Hypothalamus (tissue), 51 donors: ENCODE data around the gene EPS15.
"Not testable (repeated sequence)": the region's sequence is repeated elsewhere in the genome, so short reads cannot be mapped to it uniquely, and the experiment has no call there.

Experiments used
- DNase-seq, 51 donors: peaks; one replicate each; lab custom pipeline; 2025; lab: John Stamatoyannopoulos, UW

The EPS15 gene

DNA sequence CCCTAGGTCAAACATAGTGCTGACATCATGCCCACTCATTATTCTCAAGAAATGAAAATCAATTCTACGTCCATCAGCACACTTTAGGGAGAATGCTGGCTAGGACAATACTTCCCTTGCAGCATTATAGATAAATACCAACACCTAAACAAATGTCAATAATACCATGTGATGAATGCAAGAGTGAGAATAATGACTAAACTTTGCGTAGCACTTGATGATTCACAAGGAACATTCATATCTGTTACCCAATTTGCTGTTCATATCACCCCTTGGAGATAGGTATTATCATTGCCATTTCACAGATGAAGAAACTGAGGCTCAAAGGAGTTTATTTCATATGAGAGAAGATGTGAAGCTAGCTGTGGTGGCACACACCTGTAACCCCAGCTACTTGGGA is 24.8 kb upstream of the EPS15 start:
- DNase-seq, result no peak

DNA sequence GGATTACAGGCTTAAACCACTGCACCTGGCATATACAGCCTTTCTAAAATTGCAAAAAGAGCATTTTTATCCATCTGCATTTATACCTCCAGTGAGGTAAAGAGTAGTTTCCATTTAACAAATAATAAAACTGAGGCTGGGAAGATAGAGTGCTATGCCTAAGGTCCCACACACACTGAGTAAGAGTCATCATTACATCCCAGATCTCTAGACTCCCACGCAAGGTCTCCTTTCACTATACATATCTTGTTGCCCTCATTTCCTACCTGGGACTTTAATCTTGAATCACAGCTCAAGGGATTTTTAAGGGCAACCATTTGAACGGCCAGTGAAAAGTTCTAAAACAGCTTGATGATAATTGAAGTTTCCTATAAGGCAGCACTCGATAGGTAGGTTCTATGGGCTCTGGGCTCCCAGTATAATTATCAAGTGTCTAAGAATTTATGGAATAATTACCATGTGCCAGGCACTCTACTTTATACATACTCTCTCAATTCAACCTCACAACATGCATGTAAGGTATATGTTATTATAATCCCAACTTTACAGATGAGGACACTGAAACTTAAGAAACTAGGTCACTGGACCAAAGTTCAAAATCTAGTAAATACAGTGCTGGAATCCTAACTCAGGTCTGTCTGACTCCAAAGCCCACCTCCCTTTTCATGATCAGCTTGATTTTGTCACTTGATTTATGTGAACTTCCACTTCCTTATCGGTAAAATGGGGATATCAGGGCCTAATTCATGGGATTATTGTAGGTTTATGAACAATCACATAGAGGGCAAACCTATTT is 23.3 kb upstream of the EPS15 start:
- no peak for DNase-seq

DNA sequence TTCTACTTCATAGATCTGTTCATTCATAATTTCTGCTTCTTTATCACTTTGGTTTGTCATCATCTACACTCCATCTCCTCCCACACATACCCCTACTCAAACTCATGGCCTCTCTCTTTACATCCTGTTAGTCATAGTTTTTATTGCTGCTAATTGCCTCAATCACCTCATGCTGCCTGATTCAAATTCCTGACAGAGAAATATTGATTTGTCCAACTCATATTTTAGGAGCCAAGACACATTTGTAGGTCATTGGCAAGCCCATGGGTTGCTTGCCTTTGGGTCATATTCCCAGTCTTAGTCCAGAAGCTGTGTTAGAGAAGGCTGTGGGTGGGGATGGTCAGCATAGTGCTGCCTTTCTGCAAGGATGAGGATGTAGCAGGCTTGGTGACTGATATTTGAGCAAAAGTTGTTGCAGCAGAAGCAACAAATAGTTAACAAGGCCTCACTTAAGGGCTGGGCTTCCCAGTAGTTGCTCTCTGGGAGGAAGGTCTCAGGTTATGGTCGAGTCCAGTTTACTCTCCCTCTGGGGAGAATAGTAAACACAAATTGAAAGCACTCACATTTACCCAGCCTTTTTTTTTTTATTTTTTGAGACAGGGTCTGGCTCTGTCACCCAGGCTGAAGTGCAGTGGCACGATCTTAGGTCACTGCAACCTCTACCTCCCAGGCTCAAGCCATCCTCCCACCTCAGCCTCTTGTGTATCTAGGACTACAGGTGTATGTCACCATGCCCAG is 22.4 kb upstream of the EPS15 start:
- no peak for DNase-seq

DNA sequence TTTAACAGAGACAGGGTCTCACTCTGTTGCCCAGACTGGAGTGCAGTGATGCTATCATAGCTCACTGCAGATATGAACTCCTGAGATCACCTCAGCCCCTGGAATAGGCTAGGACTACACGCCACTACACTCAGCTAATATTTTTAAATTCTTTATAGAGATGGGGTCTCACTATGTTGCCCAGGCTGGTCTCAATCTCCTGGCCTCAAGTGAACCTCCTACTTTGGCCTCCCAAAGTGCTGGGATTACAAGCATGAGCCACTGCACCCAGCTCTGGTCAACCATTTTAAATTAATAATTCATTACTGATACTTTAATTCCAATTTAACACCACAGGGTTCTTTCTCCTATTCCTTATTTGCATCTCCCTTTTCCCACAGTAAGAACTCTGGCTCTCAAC is 18.5 kb upstream of the EPS15 start:
- no peak for DNase-seq

DNA sequence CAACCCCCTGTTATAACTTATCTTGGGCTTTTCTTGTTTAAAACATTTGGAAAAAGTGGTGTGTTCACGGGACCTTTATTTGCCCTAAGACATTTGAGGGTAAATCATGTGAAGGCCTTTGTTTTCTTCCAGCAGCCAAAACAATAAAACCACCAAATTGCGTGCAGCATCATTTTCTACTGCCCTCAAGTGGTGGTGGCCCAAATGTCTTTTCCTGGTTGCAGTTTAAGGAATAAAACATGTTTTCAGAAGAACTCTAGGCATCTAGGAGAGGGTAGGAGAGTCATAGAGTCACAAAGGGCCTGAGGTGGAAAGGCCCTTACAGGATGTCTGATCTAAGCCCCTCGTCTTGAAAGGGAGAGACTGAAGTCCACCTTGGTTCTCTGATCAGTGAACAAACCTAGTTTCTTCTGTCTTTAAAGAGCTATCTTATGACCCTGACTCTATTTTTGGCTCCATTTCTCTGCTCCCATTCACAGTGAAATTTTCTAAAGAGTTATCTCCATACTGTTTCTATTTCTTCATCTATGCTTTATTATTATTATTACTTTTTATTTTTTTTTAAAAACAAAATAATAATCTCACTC is 16.0 kb upstream of the EPS15 start:
- DNase-seq, result peak in 36 of 51 donors; percentile 1 to 86 (median 38)

DNA sequence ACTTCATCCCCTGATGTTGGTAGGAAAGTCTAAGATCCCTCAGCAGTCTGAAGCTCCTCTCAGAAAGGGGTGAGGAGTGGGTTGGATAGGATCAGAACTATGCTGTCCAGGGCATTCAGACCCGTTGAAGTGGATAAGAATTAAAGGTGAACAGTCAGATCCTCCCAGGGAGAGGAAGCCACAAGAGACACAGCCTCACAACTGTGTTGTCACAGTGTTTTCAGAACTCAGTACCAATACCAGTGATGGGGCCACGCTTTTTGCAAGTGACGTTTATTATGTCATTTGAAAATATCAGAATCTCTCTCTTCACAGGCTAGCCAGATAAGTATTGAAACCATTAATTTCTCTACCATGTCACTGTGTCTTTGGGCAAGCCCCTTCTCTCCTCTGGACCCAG is 15.4 kb upstream of the EPS15 start:
- DNase-seq, result peak in 2 of 51 donors; percentile 57 to 70

DNA sequence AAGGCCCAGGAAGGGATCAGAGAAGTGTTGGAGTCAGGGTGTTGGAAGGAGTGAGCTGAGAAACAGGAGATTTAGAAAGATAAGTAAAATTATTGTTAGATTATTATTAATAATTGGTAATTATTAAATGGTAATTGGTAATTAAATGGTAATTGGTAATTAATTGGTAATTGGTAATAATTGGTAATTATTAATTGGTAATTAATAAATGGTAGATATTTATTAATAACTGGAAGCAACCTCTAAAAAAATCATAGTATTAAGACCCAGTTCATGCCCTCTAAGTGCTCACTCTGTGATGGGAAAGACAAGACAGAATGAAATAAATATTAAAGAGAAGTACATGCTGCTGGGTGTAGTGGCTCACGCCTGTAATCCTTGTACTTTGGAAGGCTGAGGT is 13.8 kb upstream of the EPS15 start:
- no peak for DNase-seq

DNA sequence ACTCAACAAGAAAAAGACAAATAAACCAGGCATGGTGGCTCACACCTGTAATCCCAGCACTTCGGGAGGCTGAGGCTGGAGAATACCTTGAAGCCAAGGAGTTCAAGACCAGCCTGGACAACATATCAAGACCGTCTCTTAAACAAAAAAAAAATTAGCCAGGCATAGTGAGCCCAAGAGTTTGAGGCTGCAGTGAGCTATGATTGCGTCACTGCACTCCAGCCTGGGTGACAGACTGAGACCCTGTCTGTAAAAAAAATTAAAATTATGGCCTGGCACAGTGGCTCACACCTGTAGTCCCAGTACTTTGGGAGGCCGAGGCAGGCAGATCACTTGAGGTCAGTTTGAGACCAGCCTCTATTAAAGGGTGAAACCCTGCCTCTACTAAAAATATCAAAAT is 11.4 kb upstream of the EPS15 start:
- DNase-seq, result not testable (repeated sequence)

DNA sequence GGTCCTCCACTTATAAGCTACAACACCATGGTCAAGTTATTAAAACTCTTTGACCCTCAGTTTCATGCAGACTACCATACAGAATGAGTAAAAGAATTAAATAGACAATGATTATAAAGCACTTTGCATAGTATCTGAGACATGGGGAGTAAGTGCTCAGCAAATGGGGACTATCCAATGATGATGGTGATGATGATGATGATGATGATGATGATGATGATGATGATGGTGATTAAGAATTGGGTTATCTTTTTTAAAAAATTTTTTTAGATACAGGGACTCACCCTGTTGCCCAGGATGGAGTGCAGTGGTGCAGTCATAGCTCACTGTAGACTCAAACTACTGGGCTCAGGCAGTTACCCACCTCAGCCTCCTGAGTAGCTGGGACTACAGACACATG is 8.1 kb upstream of the EPS15 start:
- DNase-seq, result no peak

DNA sequence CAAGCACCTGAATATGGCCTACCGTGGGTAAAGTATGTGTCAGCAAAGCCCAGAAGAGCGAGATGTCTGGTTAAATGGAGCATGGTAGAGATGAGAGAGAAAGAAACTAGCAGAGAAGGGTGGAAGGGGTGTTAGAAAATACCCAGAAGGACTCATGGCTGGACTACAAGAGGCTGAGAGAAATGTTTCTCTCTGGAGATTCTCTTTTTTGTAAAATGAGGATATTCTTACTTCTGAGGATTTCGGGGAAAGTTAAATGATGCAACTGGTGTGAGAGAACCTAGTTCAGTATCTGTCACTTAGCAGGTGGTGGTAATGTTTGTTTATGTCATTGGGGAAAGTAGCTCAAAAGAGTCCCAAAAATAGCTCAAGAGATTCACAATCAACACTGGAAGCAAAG is 7.2 kb upstream of the EPS15 start:
- no peak for DNase-seq

DNA sequence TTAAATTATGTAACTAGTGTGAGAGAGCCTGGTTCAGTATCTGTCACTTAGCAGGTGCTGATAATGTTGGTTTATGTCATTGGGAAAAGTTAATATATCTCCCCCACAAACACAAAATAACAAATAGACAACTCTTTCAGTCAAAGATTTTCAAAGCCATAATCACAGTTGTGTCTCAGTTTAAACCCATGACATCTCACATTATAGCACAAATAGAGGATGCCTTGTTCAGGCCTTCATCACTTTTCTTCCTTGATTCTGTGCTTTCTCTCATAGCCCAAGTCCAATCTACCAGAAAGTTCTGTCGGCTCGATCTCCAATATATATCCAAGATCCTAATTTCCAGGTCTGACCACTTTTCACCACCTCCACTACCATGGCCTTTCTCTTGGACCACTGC is 6.2 kb upstream of the EPS15 start:
- peak in 1 of 51 donors; percentile 31 for DNase-seq

DNA sequence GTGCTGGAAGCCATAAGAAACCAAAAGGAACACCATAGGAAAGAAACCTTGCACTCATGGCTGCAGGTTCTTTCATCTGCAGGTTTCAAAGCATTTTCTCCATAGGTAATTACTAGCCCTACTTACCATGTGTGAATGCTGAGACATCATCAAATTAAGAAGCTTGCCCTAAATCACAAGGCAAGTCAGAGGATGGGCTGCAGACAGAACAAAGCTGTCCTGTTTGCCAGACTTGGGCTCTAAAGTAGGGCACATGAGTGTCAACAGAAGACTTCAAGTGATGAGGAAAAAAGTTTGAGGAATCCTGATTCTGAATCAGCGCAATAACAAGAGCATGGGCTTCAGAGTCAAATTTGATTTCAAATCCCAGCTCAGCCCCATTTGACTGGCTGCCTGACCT is 5.8 kb upstream of the EPS15 start:
- peak in 2 of 51 donors; percentile 13 to 31 for DNase-seq

DNA sequence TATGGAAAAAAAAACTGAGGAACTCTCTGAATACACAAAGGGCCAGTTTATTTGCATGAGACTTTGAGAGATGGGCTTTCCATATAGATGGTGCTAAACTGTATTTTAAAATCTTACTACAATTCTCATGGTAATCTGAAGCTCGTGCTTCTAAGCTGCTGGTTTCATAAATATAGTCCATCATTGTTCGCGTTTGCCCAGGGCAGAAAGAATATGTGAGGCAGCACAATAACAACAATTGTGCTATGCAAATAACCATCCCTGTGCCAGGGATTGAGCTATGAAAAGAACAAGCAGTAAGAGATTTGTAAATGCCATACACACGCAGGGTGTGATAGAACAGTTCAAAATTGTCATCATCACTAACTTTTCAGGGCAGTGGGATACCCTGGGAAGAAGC is 4.9 kb upstream of the EPS15 start:
- DNase-seq, result peak in 10 of 51 donors; percentile 6 to 79 (median 34)

DNA sequence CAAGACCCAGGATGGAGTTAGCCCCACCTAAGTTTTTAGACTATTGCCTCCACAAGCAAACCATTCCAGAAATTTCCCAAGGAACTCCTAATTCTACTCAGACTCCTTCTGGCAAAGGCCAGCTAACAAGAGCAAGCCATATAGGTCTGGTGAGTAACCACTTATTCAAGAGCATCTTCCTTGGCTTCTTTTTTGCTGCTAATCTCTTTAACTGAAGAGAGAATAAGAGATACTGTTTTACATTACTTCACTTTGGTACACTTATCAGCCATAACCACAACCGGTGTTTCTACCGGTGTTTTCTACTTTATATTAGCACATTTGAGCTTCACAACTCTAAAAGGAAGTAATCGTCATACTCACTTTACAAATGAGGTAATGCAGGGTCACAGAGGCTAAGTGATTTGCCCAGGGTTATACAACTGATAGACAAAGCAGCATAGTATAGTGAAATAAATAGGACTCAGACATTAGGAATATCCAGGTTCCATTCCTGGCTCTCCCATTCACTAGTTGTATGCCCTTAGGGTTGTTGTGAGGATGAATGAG is 1.7 kb upstream of the EPS15 start:
- DNase-seq, result no peak

DNA sequence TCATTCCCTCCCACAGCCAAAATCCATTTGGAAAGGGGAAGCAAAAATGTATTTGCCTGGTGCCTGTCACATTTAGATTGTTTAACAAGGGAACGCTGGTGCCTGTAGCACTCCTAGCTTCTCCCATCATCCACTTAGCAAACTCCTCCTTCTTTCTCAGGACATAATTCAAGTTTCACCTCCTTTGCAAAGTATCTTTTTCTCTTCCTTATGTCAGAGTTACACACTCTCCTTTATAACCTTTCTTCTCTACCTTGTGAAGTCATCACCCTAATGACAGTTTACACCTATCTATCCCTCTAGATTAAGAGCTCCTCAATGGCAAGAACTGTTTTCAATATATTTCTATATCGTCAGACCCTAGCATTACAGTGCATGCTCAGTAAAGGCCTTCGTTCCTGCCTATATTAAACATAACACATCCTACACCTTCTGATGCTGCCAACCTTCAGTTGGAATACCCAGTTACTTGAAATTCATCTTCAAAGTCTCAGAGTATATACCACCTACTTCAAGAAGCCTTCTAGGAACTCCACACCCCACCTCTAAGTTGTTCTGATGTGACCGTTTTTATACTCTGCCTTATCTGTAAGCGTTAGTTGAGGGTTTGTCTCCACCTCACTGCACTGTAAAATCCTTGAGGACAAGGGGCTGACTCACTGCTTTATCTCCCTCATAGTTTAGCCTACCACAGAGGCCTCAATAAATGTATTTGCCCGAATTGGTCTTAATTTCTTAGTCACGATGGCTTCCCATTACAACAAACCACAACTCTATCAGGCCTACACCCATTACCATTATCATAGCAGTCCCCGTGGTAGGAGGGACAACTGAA is 1.0 kb upstream of the EPS15 start:
- no peak for DNase-seq

DNA sequence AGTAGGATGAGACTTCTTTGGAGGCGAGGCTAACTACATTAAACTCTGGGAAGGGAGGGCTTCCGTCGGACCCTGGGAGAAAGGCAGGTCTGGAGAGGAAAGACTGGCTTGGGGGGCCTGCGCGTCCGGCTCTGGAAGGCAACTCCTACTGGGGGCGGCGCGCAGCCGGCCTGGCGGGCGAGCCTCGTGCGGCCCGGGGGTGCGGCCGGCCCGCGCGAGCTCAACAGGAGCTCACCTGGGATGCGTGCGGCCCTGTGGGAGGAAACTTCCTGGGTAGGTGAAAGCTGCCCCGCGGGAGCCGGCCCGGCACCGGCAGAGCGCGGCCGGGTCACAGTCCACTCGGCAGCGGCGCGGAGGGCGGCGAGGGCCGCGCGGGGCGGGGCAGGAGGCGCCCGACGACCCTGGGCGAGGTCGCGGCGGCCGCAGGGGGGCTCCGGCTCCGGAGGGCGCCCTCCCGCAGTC is 449 bp downstream of the EPS15 start:
- peak in 21 of 51 donors; percentile 14 to 70 (median 45) for DNase-seq

DNA sequence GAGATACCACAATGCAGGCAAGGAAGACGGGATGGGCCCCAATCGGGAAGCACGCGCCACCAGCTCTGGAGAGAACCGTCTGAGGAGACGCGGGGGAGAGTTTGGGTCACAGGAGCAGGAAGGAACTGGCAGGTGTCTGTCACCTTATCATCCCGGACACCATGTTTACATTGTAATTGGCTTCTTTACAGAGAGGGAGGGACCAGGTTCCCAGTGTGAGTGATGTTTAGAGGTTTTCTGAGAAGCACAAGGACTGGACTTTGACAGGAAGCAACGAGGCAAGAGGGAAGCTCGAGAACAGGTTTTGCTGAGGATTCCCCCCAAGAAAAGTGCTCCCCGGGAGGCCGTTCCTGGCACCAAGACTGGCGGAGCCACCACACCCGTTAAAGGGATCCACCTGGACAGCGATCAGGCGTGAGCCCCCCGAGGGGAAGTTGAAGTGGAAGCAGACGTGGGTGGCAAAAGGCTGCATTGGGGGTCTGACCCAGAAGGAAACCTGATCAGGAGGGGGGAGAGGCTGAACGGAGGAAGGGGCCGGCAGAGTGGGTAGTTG is 957 bp downstream of the EPS15 start:
- DNase-seq, result peak in 31 of 51 donors; percentile 5 to 83 (median 34)

DNA sequence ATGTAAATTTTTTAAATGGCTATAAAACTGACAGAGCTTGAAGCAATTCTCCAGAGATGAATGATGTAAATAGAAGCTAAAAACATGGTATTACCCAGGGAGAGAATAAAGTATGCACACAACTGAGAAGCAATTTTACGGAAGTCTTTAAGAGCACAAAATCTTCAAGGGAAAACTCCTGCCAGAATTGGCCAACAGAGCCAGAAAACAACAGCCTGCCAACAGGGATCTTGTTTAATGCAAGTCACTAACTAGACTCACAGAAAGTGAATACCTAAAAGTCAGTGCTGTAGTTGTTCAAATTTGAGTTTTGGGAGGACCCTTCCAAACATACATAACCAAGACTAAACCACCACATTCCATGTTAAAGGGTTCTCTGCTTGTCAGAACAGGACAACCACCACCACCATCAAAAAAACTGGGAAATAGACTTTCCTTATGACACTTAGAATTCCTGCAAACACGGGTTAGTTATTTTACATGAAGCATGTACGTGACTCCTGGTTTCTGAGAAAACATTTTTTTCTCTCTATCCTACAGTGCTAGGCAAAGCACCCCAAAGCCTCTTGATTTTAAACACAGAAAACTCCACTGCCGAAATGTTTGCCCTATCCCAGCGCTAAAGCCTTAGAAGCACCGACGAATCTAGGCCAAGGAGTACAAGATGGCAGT is 1.6 kb downstream of the EPS15 start:
- peak in 5 of 51 donors; percentile 2 to 76 (median 30) for DNase-seq

DNA sequence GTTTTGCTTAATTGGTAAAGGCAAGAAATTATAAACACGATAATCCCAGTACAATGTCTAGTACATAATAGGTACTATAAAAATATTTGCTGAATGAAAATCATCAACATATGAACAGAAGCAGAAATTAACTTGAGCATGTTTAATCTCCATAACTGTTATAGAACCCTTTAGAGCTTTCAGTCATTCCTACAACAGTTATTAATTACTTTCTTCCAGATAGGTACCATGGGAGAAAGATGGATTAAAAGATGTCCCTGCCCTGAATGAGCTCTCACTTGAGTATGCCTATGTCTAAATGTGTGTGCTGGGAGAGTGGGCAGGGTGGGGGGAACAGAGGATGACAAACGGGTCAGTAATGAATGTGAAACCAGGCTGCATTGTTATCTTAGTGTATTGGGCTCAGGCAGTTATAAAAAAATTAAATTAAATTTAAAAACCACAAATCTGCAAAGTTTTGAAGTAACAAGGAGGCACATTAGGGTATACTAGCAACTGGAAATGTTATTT is 2.4 kb downstream of the EPS15 start:
- no peak for DNase-seq
